Measurements from ENCODE around the gene CLEC18C.
A peak's percentile ranks its signal among the peaks of the same experiment; 100 is the strongest.
"Not testable (repeated sequence)": the region's sequence is repeated elsewhere in the genome, so short reads cannot be mapped to it uniquely, and the experiment has no call there.

Gene CLEC18C
- 0 to 0.42 (median 0.06) reads per million in 9 experiments for total RNA-seq

DNA sequence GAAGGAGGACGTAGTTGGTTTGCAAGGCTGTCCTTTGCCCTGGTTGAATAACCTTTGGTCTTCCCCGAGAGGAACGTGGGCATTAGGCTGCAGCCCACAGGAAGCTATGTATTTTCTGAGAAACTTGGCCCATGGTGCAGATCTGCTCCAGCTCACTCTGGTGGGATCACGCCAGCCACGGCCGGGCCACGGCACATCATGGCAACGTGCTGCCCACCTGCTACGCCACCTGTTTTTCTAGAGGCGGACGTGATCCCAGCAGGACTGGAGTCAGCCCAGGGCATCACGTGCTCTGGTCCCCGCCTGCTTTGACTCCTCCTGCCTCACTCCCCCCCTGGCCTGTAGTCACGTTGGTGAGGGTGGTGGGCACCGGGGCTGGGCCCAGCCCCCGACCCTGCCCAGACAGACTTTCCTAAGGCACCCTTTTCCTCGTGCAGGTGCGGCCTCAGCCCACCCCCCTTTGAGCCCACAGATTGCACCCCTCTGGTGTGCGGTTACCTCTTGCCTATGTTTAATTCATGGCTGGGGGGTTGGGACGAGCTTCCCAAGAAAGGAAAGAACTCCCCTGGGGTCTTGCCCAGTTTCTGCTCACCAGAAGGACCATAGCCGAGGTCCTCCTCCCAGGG, at the start of gene CLEC18C:
TSS of gene CLEC18C (plus strand) at position 576 of the 626 bp plus-strand sequence. CDS start 492 bp downstream, outside the sequence.
- not testable (repeated sequence) for DNase-seq; H3K36me3 Mint-ChIP-seq (ENCODE audit: insufficient read depth); ATAC-seq (replicated peaks); H3K27ac Mint-ChIP-seq; H3K27me3 Mint-ChIP-seq; H3K4me3 Mint-ChIP-seq; H3K4me1 Mint-ChIP-seq (ENCODE audit: low read depth in 2 of 2); H3K9me3 Mint-ChIP-seq

DNA sequence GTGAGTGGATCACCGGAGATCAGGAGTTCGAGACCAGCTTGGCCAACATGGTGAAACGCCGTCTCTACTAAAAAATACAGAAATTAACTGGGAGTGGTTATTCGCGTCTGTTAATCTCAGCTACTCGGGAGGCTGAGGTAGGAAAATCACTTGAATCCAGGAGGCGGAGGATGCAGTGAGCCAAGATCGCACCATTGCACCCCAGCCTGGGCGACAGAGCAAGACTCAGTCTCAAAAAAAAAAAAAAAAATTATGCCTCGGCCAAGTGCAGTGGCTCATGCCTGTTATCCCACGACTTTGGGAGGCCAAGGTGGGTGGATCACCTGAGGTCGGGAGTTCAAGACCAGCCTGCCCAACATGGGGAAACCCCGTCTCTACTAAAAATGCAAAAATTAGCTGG, 49.8 kb upstream of the CLEC18C start:
- H3K36me3 Mint-ChIP-seq (ENCODE audit: insufficient read depth): peaks cover 86% of the 10 kb centered on the region
- H3K9me3 Mint-ChIP-seq; DNase-seq; H3K27ac Mint-ChIP-seq; H3K27me3 Mint-ChIP-seq; ATAC-seq (replicated peaks); H3K4me3 Mint-ChIP-seq; H3K4me1 Mint-ChIP-seq (ENCODE audit: low read depth in 2 of 2): not testable (repeated sequence)

DNA sequence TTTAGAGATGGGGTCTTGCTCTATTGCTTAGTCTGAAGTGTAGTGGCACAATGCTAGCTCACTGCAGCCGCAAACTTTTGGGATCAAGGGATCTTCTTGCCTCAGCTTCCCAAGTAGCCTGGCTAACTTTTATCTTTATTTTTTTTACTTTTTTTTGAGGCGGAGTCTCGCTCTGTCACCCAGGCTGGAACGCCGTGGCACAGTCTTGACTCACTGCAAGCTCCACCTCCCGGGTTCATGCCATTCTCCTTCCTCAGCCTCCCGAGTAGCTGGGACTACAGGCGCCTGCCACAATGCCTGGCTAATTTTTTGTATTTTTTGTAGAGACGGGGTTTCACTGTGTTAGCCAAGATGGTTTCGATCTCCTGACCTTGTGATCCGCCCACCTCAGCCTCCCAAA, 47.4 kb upstream of the CLEC18C start:
- not testable (repeated sequence) for ATAC-seq (replicated peaks); H3K4me1 Mint-ChIP-seq (ENCODE audit: low read depth in 2 of 2); H3K27ac Mint-ChIP-seq; DNase-seq; H3K27me3 Mint-ChIP-seq; H3K9me3 Mint-ChIP-seq; H3K4me3 Mint-ChIP-seq
- peaks cover 95% of the 10 kb centered on the region for H3K36me3 Mint-ChIP-seq (ENCODE audit: insufficient read depth)

DNA sequence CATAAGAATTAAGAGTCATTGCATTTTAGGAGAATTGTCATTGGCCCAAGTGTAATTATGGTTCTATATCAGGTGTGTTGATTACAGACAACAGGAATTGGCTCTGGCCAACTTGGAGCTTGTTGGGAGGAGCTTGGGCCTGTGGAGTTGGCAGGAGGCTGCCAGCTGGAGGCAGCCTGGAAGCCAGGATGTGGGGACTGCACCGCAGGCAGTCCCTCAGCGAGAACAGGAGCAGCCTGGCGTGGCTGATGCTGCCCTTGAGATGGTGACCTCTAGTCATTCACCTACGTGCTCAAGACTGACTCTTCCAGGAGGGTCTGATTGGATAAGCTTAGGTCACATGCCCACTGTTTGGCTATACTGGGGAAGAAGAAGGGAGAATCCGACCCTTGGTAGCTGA, 45.9 kb upstream of the CLEC18C start:
- not testable (repeated sequence) for H3K27me3 Mint-ChIP-seq, H3K4me3 Mint-ChIP-seq

DNA sequence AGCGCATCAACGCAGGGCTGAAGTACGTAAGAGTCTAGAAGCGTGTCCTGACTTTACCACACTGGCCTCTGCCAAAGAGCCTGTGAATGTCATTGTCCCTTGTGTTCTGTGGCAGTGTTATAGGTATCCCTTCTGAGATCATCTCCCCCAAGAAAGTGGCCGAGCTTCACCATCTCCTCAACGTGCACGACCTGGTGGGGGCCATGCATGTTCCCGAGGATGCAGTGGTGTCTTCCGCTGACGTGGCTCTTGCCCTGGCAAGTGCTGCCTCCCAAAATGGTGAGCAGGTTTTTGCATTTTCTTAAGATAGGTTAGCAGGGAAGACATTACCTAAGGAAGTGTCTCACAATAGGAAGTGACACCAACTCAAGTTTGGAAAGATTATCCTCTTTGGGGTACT, 44.7 kb upstream of the CLEC18C start:
- peaks cover 89% of the 10 kb centered on the region for H3K36me3 Mint-ChIP-seq (ENCODE audit: insufficient read depth)
- not testable (repeated sequence) for ATAC-seq (replicated peaks); H3K27me3 Mint-ChIP-seq; DNase-seq; H3K9me3 Mint-ChIP-seq; H3K27ac Mint-ChIP-seq; H3K4me1 Mint-ChIP-seq (ENCODE audit: low read depth in 2 of 2); H3K4me3 Mint-ChIP-seq

More for the DNA sequence above, 45.9 kb upstream of the CLEC18C start:
- not testable (repeated sequence) for H3K4me1 Mint-ChIP-seq (ENCODE audit: low read depth in 2 of 2); H3K27ac Mint-ChIP-seq; H3K9me3 Mint-ChIP-seq; DNase-seq; ATAC-seq (replicated peaks)
- H3K36me3 Mint-ChIP-seq (ENCODE audit: insufficient read depth): peaks cover 89% of the 10 kb centered on the region

DNA sequence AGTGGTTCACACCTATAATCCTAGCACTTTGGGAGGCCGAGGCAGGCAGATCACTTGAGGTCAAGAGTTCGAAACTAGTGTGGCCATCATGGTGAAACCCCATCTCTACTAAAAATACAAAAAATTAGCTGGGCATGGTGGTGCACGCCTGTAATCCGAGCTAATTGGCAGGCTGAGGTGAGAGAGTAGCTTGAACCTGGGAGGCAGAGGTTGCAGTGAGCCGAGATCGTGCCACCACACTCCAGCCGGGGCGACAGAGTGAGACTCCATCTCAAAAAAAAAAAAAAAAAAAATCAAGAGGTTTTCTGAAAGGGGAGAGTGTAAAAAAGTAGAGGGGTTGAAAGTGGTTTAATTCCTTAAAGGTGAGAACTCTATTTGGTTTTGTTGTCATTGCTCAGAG, 37.8 kb upstream of the CLEC18C start:
- peaks cover 86% of the 10 kb centered on the region for H3K36me3 Mint-ChIP-seq (ENCODE audit: insufficient read depth)
- not testable (repeated sequence) for H3K27me3 Mint-ChIP-seq; H3K4me1 Mint-ChIP-seq (ENCODE audit: low read depth in 2 of 2); ATAC-seq (replicated peaks); H3K9me3 Mint-ChIP-seq; H3K4me3 Mint-ChIP-seq; H3K27ac Mint-ChIP-seq; DNase-seq

DNA sequence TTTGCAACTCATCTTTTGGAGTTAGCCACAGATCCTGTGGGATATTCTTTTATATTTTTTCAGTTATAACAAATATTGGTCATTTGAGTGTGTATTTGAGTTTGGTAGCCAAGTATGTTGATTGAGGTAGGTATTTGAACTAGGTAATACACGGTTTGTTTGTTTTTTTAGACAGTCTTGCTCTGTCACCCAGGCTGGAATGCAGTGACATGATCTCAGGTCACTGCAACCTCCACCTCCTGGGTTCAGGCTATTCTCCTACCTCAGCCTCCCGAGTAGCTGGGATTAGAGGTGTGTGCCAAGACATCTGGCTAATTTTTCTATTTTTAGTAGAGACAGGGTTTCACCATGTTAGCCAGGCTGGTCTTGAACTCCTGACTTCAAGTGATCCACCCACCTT, 37.0 kb upstream of the CLEC18C start:
- not testable (repeated sequence) for H3K27ac Mint-ChIP-seq; H3K27me3 Mint-ChIP-seq; DNase-seq; H3K9me3 Mint-ChIP-seq; ATAC-seq (replicated peaks); H3K4me1 Mint-ChIP-seq (ENCODE audit: low read depth in 2 of 2); H3K4me3 Mint-ChIP-seq
- H3K36me3 Mint-ChIP-seq (ENCODE audit: insufficient read depth): peaks cover 86% of the 10 kb centered on the region

DNA sequence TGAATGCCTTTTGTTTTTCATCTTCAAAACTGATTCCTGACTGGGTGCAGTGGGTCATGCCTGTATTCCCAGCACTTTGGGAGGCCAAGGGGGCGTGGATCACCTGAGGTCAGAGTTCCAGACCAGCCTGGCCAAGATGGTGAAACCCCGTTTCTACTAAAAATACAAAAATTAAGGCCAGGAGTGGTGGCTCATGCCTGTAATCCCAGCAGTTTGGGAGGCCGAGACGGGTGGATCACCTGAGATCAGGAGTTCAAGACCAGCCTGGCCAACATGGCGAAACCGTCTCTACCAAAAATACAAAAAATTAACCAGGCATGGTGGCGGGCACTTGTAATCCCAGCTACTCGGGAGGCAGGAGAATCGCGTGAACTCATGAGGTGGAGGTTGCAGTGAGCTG, 30.8 kb upstream of the CLEC18C start:
- not testable (repeated sequence) for H3K4me1 Mint-ChIP-seq (ENCODE audit: low read depth in 2 of 2); H3K9me3 Mint-ChIP-seq; DNase-seq; H3K27me3 Mint-ChIP-seq; H3K27ac Mint-ChIP-seq; H3K4me3 Mint-ChIP-seq; ATAC-seq (replicated peaks)
- H3K36me3 Mint-ChIP-seq (ENCODE audit: insufficient read depth): peaks cover 80% of the 10 kb centered on the region

DNA sequence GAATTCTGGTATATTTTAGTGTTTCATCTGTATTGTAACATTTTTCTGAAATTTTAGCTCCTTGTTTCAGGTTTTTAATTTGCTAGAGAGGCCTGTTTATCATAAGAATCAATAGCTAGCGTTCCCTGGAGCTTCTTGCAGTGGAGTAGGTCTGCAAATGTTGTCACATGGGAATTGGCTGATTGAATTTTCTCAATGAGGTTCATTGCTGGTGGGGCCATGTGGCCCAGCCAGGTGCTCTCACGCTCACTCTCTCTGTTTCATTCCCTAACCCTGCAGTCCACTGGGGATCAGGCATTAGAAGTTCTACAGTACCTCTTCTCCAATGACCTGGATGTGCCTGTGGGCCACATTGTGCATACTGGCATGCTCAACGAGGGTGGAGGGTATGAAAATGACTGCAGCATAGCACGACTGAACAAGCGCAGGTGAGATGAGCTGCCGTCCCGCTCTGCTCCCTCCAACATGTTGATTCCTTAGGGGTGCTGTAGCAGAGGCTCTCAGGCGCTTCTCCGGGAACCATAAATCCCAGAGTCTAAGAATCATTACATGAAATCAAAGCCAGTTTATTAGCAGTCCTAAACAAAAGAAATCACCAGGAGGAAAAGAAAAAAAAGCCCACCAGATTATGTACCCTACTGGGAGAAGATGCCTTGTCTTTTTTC, 30.2 kb upstream of the CLEC18C start:
- not testable (repeated sequence) for DNase-seq; ATAC-seq (replicated peaks); H3K4me3 Mint-ChIP-seq; H3K27me3 Mint-ChIP-seq; H3K4me1 Mint-ChIP-seq (ENCODE audit: low read depth in 2 of 2); H3K9me3 Mint-ChIP-seq
- peak overlapping the region; percentile 30 to 53 for H3K27ac Mint-ChIP-seq
- H3K36me3 Mint-ChIP-seq (ENCODE audit: insufficient read depth): peaks cover 79% of the 10 kb centered on the region

DNA sequence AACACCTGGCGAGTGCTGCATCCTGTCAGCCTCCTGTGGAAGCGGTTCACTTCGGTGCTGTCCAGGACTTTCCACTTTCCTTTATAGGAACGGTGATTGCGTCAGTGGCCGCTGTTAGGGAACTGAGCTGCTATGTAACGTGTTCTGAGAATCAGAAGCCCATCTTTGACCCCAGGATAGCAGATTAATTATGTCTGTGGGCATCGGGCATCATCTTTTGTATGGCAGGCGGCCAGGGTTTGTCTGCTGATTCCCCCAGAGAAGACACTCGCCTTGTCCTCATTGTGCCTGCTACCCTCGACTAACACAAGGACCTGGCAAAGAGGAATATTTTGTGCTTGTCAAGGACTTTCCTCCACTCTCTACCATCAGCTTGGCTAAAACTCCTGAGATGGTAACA, 25.7 kb upstream of the CLEC18C start:
- peaks cover 81% of the 10 kb centered on the region for H3K36me3 Mint-ChIP-seq (ENCODE audit: insufficient read depth)
- not testable (repeated sequence) for H3K9me3 Mint-ChIP-seq; H3K27me3 Mint-ChIP-seq; ATAC-seq (replicated peaks); DNase-seq; H3K27ac Mint-ChIP-seq; H3K4me3 Mint-ChIP-seq; H3K4me1 Mint-ChIP-seq (ENCODE audit: low read depth in 2 of 2)

DNA sequence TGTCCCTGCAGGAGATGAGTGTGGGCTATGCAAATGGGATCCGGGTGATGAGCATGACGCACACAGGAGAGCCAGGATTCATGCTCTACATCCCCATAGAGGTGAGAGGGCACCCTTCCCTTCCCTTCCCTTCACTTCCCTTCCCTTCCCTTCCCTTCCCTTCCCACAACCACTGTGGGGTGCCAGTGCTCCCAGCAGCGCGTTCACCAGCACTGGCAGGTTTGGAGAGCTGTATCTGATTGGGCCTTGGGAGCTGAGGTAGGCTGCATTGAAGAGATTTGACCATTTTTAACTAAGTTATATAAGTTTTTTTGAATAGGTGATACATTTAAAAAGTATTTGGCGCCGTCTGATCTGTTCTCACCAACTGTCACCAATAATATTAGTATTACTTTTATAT, 25.1 kb upstream of the CLEC18C start:
- not testable (repeated sequence) for DNase-seq; H3K4me1 Mint-ChIP-seq (ENCODE audit: low read depth in 2 of 2); H3K27ac Mint-ChIP-seq; H3K4me3 Mint-ChIP-seq; ATAC-seq (replicated peaks); H3K9me3 Mint-ChIP-seq; H3K27me3 Mint-ChIP-seq
- peaks cover 81% of the 10 kb centered on the region for H3K36me3 Mint-ChIP-seq (ENCODE audit: insufficient read depth)

DNA sequence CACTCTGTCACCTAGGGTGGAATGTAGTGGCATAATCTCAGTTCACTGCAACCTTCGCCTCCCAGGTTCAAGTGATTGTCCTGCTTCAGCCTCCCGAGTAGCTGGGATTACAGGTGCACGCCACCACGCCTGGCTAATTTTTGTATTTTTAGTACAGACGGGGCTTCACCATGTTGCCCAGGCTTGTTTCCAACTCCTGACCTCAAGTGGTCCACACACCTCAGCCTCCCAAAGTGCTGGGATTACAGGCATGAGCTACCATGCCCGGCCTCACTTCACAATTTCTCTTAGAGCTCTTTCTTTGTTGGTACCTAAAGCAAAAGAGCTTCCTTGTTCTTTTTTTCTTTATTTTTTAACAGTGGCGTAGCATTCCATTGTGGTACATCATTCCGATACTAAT, 24.3 kb upstream of the CLEC18C start:
- DNase-seq; H3K27me3 Mint-ChIP-seq; ATAC-seq (replicated peaks); H3K9me3 Mint-ChIP-seq; H3K4me3 Mint-ChIP-seq; H3K4me1 Mint-ChIP-seq (ENCODE audit: low read depth in 2 of 2): not testable (repeated sequence)
- Mint-ChIP-seq H3K27ac (peak overlapping the region in 1 of 2 donors; percentile 22), H3K36me3 (ENCODE audit: insufficient read depth) (peaks cover 83% of the 10 kb centered on the region)

DNA sequence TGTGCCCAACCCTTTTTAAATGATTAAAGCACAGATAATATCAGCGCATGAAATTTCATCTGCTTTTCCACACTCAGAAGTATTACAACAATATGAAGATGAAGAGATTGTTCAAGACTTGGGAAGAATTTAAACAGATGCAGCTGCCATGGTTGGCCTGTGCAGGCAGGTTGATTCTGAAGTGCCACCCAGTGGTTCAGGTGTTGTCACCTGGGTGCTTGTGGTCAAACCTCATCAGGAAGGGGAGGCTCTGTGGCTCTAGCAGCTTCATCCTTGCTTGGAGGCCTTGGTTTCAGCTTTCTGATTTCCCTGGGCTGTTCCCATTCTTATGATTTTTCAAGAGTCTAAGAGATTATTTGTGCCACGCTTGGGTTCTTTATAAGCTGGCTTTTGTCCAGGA, 22.2 kb upstream of the CLEC18C start:
- Mint-ChIP-seq H3K36me3 (ENCODE audit: insufficient read depth) (peaks cover 87% of the 10 kb centered on the region), H3K27ac (peak overlapping the region; percentile 20 to 78), H3K27me3 (no peaks in the 10 kb centered on the region), H3K4me3 (no peak overlapping the region), H3K9me3 (no peaks in the 10 kb centered on the region), H3K4me1 (ENCODE audit: low read depth in 2 of 2) (peaks cover 0 to 4% of the 10 kb centered on the region in 2 donors)
- peak; percentile 33 for ATAC-seq (replicated peaks)
- DNase-seq: no peak

DNA sequence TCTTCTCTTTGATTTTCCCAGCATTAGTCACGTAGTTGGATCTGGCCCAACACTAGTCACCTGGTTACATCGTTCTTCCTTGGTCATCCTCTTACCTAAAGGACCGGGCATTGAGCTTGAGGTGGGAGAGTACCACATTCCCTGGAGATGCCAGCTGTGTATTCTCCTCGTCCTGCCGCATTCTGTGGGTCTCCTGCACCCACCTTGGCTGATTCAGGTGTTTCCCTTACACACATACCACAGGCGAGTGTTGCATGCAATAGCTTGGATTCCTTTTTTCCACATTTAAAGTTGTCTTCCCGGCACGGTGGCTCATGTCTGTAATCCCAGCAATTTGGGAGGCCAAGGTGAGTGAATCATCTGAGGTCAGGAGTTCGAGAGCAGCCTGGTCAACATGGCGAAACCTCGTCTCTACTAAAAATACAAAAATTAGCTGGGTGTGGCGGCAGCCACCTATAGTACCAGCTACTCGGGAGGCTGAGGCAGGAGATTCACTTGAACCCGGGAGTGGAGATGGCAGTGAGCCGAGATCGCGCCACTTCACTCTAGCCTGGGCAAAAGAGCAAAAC, 21.6 kb upstream of the CLEC18C start:
- Mint-ChIP-seq H3K9me3 (no peaks in the 10 kb centered on the region), H3K36me3 (ENCODE audit: insufficient read depth) (peaks cover 94% of the 10 kb centered on the region), H3K4me3 (no peak overlapping the region), H3K27me3 (no peaks in the 10 kb centered on the region), H3K4me1 (ENCODE audit: low read depth in 2 of 2) (peaks cover 0 to 4% of the 10 kb centered on the region in 2 donors), H3K27ac (peak overlapping the region in 1 of 2 donors; percentile 78)
- DNase-seq: no peak
- no peak for ATAC-seq (replicated peaks)

Data from effector memory CD8-positive, alpha-beta T cell (primary cell).